HepG2 (cell line): ENCODE data around the gene RNASE4. TPM values are rescaled to one million over a fixed set of nuclear protein-coding genes. Genes with fewer than 3 reads are reported as not detected.

Source experiments
- CCDC6 ChIP-seq: sonication (generic); formaldehyde crosslinking; IDR thresholded peaks from 2 replicates; pipeline ENCODE4 v1.8.1; 2022; ENCODE audit warnings: mild to moderate bottlenecking, missing genetic modification reagents, moderate library complexity
- GLMP ChIP-seq: sonication (generic); formaldehyde crosslinking; IDR thresholded peaks from 2 replicates; pipeline ENCODE4 v1.9.0; 2021; ENCODE audit warnings: missing genetic modification reagents, mild to moderate bottlenecking, borderline replicate concordance
- HES4 ChIP-seq: sonication (generic); formaldehyde crosslinking; IDR thresholded peaks from 2 replicates; pipeline ENCODE4 v1.9.0; 2021; ENCODE audit warnings: mild to moderate bottlenecking, missing genetic modification reagents, borderline replicate concordance
- HNF4G ChIP-seq, 2 experiments: sonication (generic) in 1 of 2; formaldehyde crosslinking in 1 of 2; IDR thresholded peaks; 2 replicates each; pipeline versions ENCODE4 v1.4.0 to v1.6.1; 2011 to 2020; ENCODE audit warnings: borderline replicate concordance in 2 of 2, low read depth in 2 of 2, mild to moderate bottlenecking in 2 of 2, low read length in 1 of 2, missing genetic modification reagents in 1 of 2, moderate library complexity in 1 of 2
- NFKB2 ChIP-seq: sonication (generic); formaldehyde crosslinking; IDR thresholded peaks from 2 replicates; pipeline ENCODE4 v1.4.0; 2020; ENCODE audit warnings: missing genetic modification reagents, borderline replicate concordance
- PAXIP1 ChIP-seq: sonication (generic); formaldehyde crosslinking; conservative IDR thresholded peaks from 2 replicates; pipeline ENCODE4 v1.4.0; 2020; ENCODE audit warnings: mild to moderate bottlenecking, missing genetic modification reagents, moderate library complexity
- PBX2 ChIP-seq: IDR thresholded peaks from 2 replicates; pipeline ENCODE4 v1.6.1; 2016; ENCODE audit warnings: control low read depth
- PCBP1 ChIP-seq: fragments of 200-400 bp; formaldehyde crosslinking; IDR thresholded peaks from 2 replicates; pipeline ENCODE4 v1.6.1; 2017; ENCODE audit warnings: mild to moderate bottlenecking, low read depth, low read length, borderline replicate concordance
- ZNF205 ChIP-seq: IDR thresholded peaks from 2 replicates; pipeline ENCODE4 v1.6.1; 2018; ENCODE audit warnings: missing biosample characterization, missing genetic modification reagents
- ZNF256 ChIP-seq: sonication (generic); formaldehyde crosslinking; conservative IDR thresholded peaks from 2 replicates; pipeline ENCODE4 v1.4.0; 2020; ENCODE audit warnings: missing genetic modification reagents
- ZNF318 ChIP-seq: sonication (generic); formaldehyde crosslinking; IDR thresholded peaks from 2 replicates; pipeline ENCODE4 v1.4.0; 2020; ENCODE audit warnings: mild to moderate bottlenecking, missing genetic modification reagents
- ZNF484 ChIP-seq: sonication (generic); formaldehyde crosslinking; IDR thresholded peaks from 2 replicates; pipeline ENCODE4 v1.5.1; 2020; ENCODE audit warnings: mild to moderate bottlenecking, low read depth, missing genetic modification reagents, borderline replicate concordance
- ZNF691 ChIP-seq: sonication (generic); formaldehyde crosslinking; IDR thresholded peaks from 2 replicates; pipeline ENCODE4 v1.4.0; 2020; ENCODE audit warnings: missing genetic modification reagents, low read depth, mild to moderate bottlenecking, borderline replicate concordance
- ZNF75D ChIP-seq: sonication (generic); formaldehyde crosslinking; IDR thresholded peaks from 2 replicates; pipeline ENCODE4 v1.8.1; 2023; ENCODE audit warnings: missing genetic modification reagents, mild to moderate bottlenecking, borderline replicate concordance
- polyA plus RNA-seq, 8 experiments: library from polyadenylated mRNA; depleted of rRNA in 3 of 8; stranded (reverse) in 7 of 8; unstranded in 1 of 8; fragments of >200 nt; fragmentation: Illumina TruSeq in 4 of 8; extraction: Trizol in 4 of 8; gene quantifications; 2 replicates each; pipeline versions ENCODE4 v1.2.1 to v1.2.3, GENCODE V29; 2011 to 2016; ENCODE audit warnings: low read depth in 4 of 8, missing spikeins in 1 of 8, mixed read lengths in 1 of 8; ENCODE audit not compliant: insufficient read depth in 1 of 8
- total RNA-seq, 5 experiments: library from RNA; depleted of rRNA; stranded (reverse); fragments of >200 nt; fragmentation: Illumina TruSeq; extraction: Trizol; gene quantifications; 2 replicates each; pipeline ENCODE4 v1.2.3, GENCODE V29; 2016; ENCODE audit warnings: low read depth in 1 of 5

The RNASE4 gene
- total and polyA plus RNA-seq, 2 of the 13 experiments (the other 11 are each of a cell fraction or from before 2014, with no cell fraction given), result 109 to 983 TPM

GRCh38 chr14:20682127-20682434, 2.3 kb upstream of the RNASE4 start (continued):
- TF ChIP-seq ZNF318 (CRISPR knock-in tag), result no peak
- TF ChIP-seq ZNF205 (CRISPR knock-in tag), result no peak
- TF ChIP-seq PAXIP1, result no peak
- 0 out of 2 replicates have a peak, but pooled peaks have one; percentile 25 for TF ChIP-seq ZNF256
- no peak for TF ChIP-seq ZNF484 (CRISPR knock-in tag)
- no peak for TF ChIP-seq ZNF75D (CRISPR knock-in tag)
- TF ChIP-seq GLMP, result no peak
- no peak for TF ChIP-seq PCBP1
- TF ChIP-seq HES4, result no peak
- TF ChIP-seq CCDC6, result no peak; the same call in 1 of the 2 replicates
- TF ChIP-seq ZNF691 (CRISPR knock-in tag), result no peak
- TF ChIP-seq NFKB2 (CRISPR knock-in tag), result 0 out of 2 replicates have a peak, but pooled peaks have one; percentile 3
- TF ChIP-seq PBX2 (CRISPR knock-in tag), result no peak
- TF ChIP-seq HNF4G (IDR thresholded peaks at IDR 0.05; ENCODE audit: borderline replicate concordance, low read depth, low read length), result no peak
- 0 out of 2 replicates have a peak, but pooled peaks have one; percentile 37 for TF ChIP-seq HNF4G (CRISPR knock-in tag; IDR thresholded peaks at IDR 0.05; ENCODE audit: borderline replicate concordance, low read depth)
